Raji (cell line): ENCODE measurements around the gene CERT1.

Experiments used
- POLR2A ChIP-seq: IDR thresholded peaks from 2 replicates; pipeline ENCODE4 v1.6.1; 2011; ENCODE audit warnings: low read depth, low read length, control low read depth; ENCODE audit not compliant: insufficient read depth

The CERT1 gene

GRCh38 chr5:75330404-75330803, 181.0 kb downstream of the CERT1 start:
- TF ChIP-seq POLR2A, result no peak
